Uterine smooth muscle cell (primary cell): ENCODE results near the gene OR2M5. TPM values are rescaled to one million over a fixed set of nuclear protein-coding genes. Genes with fewer than 3 reads are reported as not detected.

Source experiments
- total RNA-seq: library from RNA; depleted of rRNA; stranded (reverse); fragments of >200 nt; gene quantifications from 2 replicates; pipeline ENCODE4 v1.2.3, GENCODE V29; 2014

OR2M5 gene
- not detected in 2 replicates for total RNA-seq

GRCh38 chr1:248144513-248145198, at the start of gene OR2M5:
OR2M5 (plus strand) TSS chr1:248145148; CDS start chr1:248145148, 0 bp downstream.

DNA sequence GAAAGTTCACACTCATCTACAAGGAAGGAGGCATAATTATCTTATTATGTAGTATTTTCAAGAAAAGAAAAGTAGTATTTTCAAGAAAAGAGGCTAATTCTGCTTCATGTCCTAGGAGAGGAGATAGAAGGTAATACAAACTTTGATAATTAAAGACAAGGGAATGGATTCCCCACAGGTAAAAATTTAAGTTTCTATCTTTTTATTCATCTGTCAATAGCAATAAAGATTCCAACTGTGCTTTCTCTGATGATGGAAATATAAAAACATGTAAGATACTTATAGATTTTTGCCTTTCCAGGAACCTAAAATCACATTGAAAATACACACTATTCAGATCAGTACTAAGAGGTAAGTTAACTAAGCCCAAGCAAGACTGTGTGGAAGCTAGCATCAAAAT, 29.6 kb downstream of the OR2M5 start, which contains the start of gene OR2M2:
Gene OR2M2, plus strand, starts transcription at position 301 of the 400 bp plus-strand sequence. CDS start 5,165 bp downstream, outside the sequence.

Other genes starting within 250 kb of the OR2M5 start
- gene OR2W3, start 249.6 kb upstream of the OR2M5 start, total RNA-seq = not detected in 2 replicates
- gene OR2T8, start 224.9 kb upstream of the OR2M5 start, total RNA-seq = not detected in 2 replicates
- gene OR2AJ1, start 220.3 kb upstream of the OR2M5 start, total RNA-seq = not detected in 2 replicates
- 0.25 TPM in 1 of 2 replicates, not detected in the other for gene OR2L8, start 196.3 kb upstream of the OR2M5 start, total RNA-seq
- 0.25 TPM in 1 of 2 replicates, not detected in the other for gene OR2AK2, start 179.9 kb upstream of the OR2M5 start, total RNA-seq
- gene OR2L5, start 131.5 kb upstream of the OR2M5 start, total RNA-seq = under 0.01 and 0.12 TPM in 2 replicates
- gene OR2L2, start 115.1 kb upstream of the OR2M5 start, total RNA-seq = under 0.01 TPM in 1 of 2 replicates, not detected in the other
- 0.11 and 0.12 TPM in 2 replicates for gene OR2L3, start 98.3 kb upstream of the OR2M5 start, total RNA-seq
- not detected in 2 replicates for gene OR2L13, start 50.0 kb upstream of the OR2M5 start, total RNA-seq
- not detected in 2 replicates for gene OR2M2, start 29.7 kb downstream of the OR2M5 start, total RNA-seq
- not detected in 2 replicates for gene OR2M3, start 52.1 kb downstream of the OR2M5 start, total RNA-seq
- gene OR2M4, start 86.3 kb downstream of the OR2M5 start, total RNA-seq = not detected in 2 replicates
- gene OR2T33, start 132.8 kb downstream of the OR2M5 start, total RNA-seq = not detected in 2 replicates
- gene OR2T12, start 158.3 kb downstream of the OR2M5 start, total RNA-seq = not detected in 2 replicates
- not detected in 2 replicates for gene OR2M7, start 179.4 kb downstream of the OR2M5 start, total RNA-seq
- gene OR14C36, start 203.6 kb downstream of the OR2M5 start, total RNA-seq = not detected in 2 replicates
- not detected in 2 replicates for gene OR2T4, start 216.5 kb downstream of the OR2M5 start, total RNA-seq
- not detected in 2 replicates for gene OR2T6, start 230.6 kb downstream of the OR2M5 start, total RNA-seq